DND-41 (cell line): ENCODE measurements around the gene XPNPEP3.
"Not testable (repeated sequence)": the region's sequence is repeated elsewhere in the genome, so short reads cannot be mapped to it uniquely, and the experiment has no call there.

Experiments
- ATAC-seq: fragments of 200-7000 bp; cut with Tn5 transposase; 3 replicates; pipeline ENCODE4 v1.9.1; 2021; ENCODE audit warnings: low read depth; ENCODE audit not compliant: insufficient read depth
- DNase-seq: peaks from one replicate; pipeline ENCODE4 v3.0.0-alpha.2; 2020
- H2AFZ ChIP-seq: 2 replicates; pipeline ENCODE4 v1.6.0; 2012; ENCODE audit warnings: low read depth, low read length
- H3K27ac ChIP-seq: 2 replicates; pipeline ENCODE4 v1.5.1; 2012; ENCODE audit warnings: low read length, inconsistent platforms
- H3K27me3 ChIP-seq: fragments of 200-600 bp; sonication (generic); 2 replicates; pipeline ENCODE4 v1.6.0; 2012; ENCODE audit warnings: low read length, mild to moderate bottlenecking, inconsistent platforms; ENCODE audit not compliant: insufficient read depth, poor library complexity
- H3K36me3 ChIP-seq: 2 replicates; pipeline ENCODE4 v1.5.1; 2012; ENCODE audit warnings: low read length, inconsistent platforms; ENCODE audit not compliant: insufficient read depth
- H3K4me1 ChIP-seq: 2 replicates; pipeline ENCODE4 v1.5.1; 2012; ENCODE audit warnings: mild to moderate bottlenecking, low read length; ENCODE audit not compliant: insufficient read depth
- H3K4me2 ChIP-seq: 2 replicates; pipeline ENCODE4 v1.6.0; 2012; ENCODE audit warnings: mild to moderate bottlenecking, moderate library complexity, low read length, inconsistent platforms; ENCODE audit not compliant: insufficient read depth
- H3K4me3 ChIP-seq, 2 experiments: fragments of 200-600 bp in 1 of 2; shearing (Covaris generic) in 1 of 2; 2 replicates each; pipeline ENCODE4 v1.5.1; 2012 to 2016; ENCODE audit warnings: inconsistent platforms in 2 of 2, low read length in 2 of 2, mild to moderate bottlenecking in 2 of 2, low read depth in 1 of 2, moderate library complexity in 1 of 2
- H3K79me2 ChIP-seq: 2 replicates; pipeline ENCODE4 v1.6.0; 2012; ENCODE audit warnings: low read length, inconsistent platforms; ENCODE audit not compliant: insufficient read depth
- H3K9ac ChIP-seq: 2 replicates; pipeline ENCODE4 v1.6.0; 2012; ENCODE audit warnings: low read depth, mild to moderate bottlenecking, inconsistent platforms, low read length, moderate library complexity
- H3K9me3 ChIP-seq: 2 replicates; pipeline ENCODE4 v1.5.1; 2012; ENCODE audit warnings: low read length, moderate library complexity, mild to moderate bottlenecking, inconsistent platforms; ENCODE audit not compliant: insufficient read depth, severe bottlenecking
- H4K20me1 ChIP-seq: 2 replicates; pipeline ENCODE4 v1.6.0; 2012; ENCODE audit warnings: low read length; ENCODE audit not compliant: insufficient read depth
- CTCF ChIP-seq: IDR thresholded peaks from 2 replicates; pipeline ENCODE4 v1.5.1; 2012; ENCODE audit warnings: borderline replicate concordance, low read length, moderate library complexity, mild to moderate bottlenecking; ENCODE audit not compliant: poor library complexity, severe bottlenecking; ENCODE audit errors: extremely low read depth
- EZH2 ChIP-seq: IDR thresholded peaks from 3 replicates; pipeline ENCODE4 v1.6.1; 2012; ENCODE audit warnings: borderline replicate concordance, low read depth, mild to moderate bottlenecking, moderate library complexity, low read length, inconsistent platforms; ENCODE audit not compliant: severe bottlenecking

Gene XPNPEP3

DNA sequence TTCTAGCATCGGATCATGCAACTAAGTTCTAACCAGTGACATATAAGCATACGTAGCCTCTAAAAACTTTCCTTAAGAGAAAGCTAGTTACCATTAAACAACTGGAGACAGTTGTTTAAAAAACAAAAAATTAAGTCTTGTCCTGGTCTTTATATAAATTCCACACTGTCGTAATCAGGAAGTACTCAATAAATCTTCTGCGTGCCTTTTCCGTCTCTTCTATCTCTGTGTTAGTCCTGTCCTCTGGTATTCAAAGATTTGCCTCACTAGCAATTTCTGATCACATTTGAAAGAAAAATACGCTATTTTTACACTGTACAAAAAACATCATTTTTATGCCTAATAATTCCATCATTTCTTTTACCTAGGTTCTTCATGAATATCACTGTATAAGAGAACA, 27.8 kb upstream of the XPNPEP3 start:
- no peaks in the 10 kb centered on the region for H3K9me3 ChIP-seq
- H3K4me3 ChIP-seq = no peak overlapping the region
- TF ChIP-seq EZH2 = no peak
- TF ChIP-seq CTCF = no peak
- H3K27ac ChIP-seq = no peak overlapping the region
- peaks cover 4% of the 10 kb centered on the region; the same call in 1 of the 2 replicates for H3K79me2 ChIP-seq
- no peak overlapping the region for H3K9ac ChIP-seq
- DNase-seq = no peak
- H4K20me1 ChIP-seq = no peaks in the 10 kb centered on the region; the same call in 1 of the 2 replicates
- no peak overlapping the region for H3K4me2 ChIP-seq
- no peaks in the 10 kb centered on the region for H3K27me3 ChIP-seq
- no peak overlapping the region for H2AFZ ChIP-seq
- peaks cover 88% of the 10 kb centered on the region for H3K36me3 ChIP-seq
- ATAC-seq = no peak
- no peaks in the 10 kb centered on the region for H3K4me1 ChIP-seq

DNA sequence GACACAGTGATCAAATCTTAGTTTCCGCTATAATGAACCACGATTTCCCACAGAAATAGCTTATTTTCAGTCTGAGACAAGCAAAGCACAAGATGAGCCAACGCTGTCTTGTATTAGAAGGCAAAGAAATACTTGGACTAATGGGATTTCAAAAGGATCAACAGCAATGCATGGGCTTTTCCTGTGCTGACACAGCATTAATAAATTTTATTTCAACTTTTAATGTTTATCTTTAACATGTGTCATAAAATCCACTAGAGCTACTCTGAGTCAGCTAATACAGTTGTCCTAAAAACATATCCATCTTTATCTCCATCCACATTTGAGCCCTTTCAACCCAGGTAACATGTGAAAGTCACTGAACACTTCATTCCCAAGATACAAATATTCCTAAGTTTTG, 22.3 kb upstream of the XPNPEP3 start:
- peaks cover 91% of the 10 kb centered on the region for H3K36me3 ChIP-seq
- H3K9me3 ChIP-seq = no peaks in the 10 kb centered on the region
- H3K27ac ChIP-seq = no peak overlapping the region
- no peak overlapping the region for H2AFZ ChIP-seq
- no peak for DNase-seq
- H3K4me1 ChIP-seq = no peaks in the 10 kb centered on the region
- no peak overlapping the region for H3K9ac ChIP-seq
- peaks cover 7% of the 10 kb centered on the region for H4K20me1 ChIP-seq
- H3K4me3 ChIP-seq = no peak overlapping the region
- H3K4me2 ChIP-seq = no peak overlapping the region
- TF ChIP-seq CTCF = no peak
- no peak for TF ChIP-seq EZH2
- peaks cover 47% of the 10 kb centered on the region for H3K79me2 ChIP-seq
- ATAC-seq = no peak
- no peaks in the 10 kb centered on the region for H3K27me3 ChIP-seq

DNA sequence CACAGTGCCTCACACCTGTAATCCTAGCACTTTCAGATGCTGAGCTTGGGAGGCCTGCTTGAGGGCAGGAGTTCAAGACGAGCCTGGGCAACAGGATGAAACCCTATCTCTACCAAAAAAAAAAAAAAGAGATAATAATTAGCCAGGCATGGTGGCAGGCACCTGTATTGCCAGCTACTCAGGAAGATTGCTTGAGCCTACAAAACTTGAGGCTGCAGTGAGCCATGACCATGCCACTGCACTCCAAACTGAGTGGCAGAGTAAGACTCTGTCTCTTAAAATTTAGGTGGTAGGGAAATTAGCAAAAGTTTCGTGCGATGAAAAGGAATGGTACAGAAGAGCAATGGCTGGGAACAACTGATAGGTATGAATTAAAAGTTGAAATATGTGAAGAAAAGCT, 18.5 kb upstream of the XPNPEP3 start:
- Histone ChIP-seq H3K9ac (no peak overlapping the region), H3K79me2 (peaks cover 83% of the 10 kb centered on the region), H3K27ac (no peak overlapping the region), H3K4me3 (no peak overlapping the region), H3K4me1 (no peaks in the 10 kb centered on the region), H3K36me3 (peaks cover 92% of the 10 kb centered on the region), H3K9me3 (no peaks in the 10 kb centered on the region), H4K20me1 (peaks cover 12% of the 10 kb centered on the region), H3K4me2 (no peak overlapping the region), H3K27me3 (no peaks in the 10 kb centered on the region), H2AFZ (no peak overlapping the region)
- ATAC-seq = no peak
- no peak for TF ChIP-seq EZH2
- TF ChIP-seq CTCF = no peak
- DNase-seq = no peak

- H3K27ac ChIP-seq = no peak overlapping the region
- no peak overlapping the region for H2AFZ ChIP-seq
- H3K79me2 ChIP-seq = peaks cover 99% of the 10 kb centered on the region
- H3K36me3 ChIP-seq = peaks cover 97% of the 10 kb centered on the region
- peaks cover 10% of the 10 kb centered on the region; the same call in 1 of the 2 replicates for H4K20me1 ChIP-seq
- peaks cover under 1% of the 10 kb centered on the region; the same call in 1 of the 2 replicates for H3K4me1 ChIP-seq
- no peak for DNase-seq
- H3K9ac ChIP-seq = no peak overlapping the region
- H3K4me3 ChIP-seq = no peak overlapping the region
- no peak for ATAC-seq
- TF ChIP-seq CTCF (no peak), EZH2 (no peak)
- H3K9me3 ChIP-seq = no peaks in the 10 kb centered on the region
- H3K4me2 ChIP-seq = no peak overlapping the region
- no peaks in the 10 kb centered on the region for H3K27me3 ChIP-seq
Measured at GRCh38 chr22:40844951-40845350, 12.0 kb upstream of the XPNPEP3 start.

GRCh38 chr22:40845816-40846215, 11.1 kb upstream of the XPNPEP3 start:
- not testable (repeated sequence) for DNase-seq, H3K27ac ChIP-seq, H2AFZ ChIP-seq, H3K9ac ChIP-seq, H3K27me3 ChIP-seq, H3K9me3 ChIP-seq, H3K4me1 ChIP-seq, ATAC-seq, H3K4me3 ChIP-seq, H3K4me2 ChIP-seq
- peaks cover 96% of the 10 kb centered on the region for H3K36me3 ChIP-seq
- peaks cover 15% of the 10 kb centered on the region; the same call in 1 of the 2 replicates for H4K20me1 ChIP-seq
- H3K79me2 ChIP-seq = peaks cover 99% of the 10 kb centered on the region
